HG03196 (cell line): ENCODE measurements around the gene SLX4.
"Not testable (repeated sequence)": the region's sequence is repeated elsewhere in the genome, so short reads cannot be mapped to it uniquely, and the experiment has no call there.

Experiments used
- ATAC-seq: cut with Tn5 transposase; IDR thresholded peaks from one replicate; pipeline ENCODE4 v1.9.1; 2021; ENCODE audit not compliant: unreplicated experiment

Gene SLX4

GRCh38 chr16:3611146-3611975, at the start of gene SLX4:
Gene SLX4 (minus strand): TSS chr16:3611606. CDS start chr16:3608964, 2,642 bp downstream.
- ATAC-seq = peak; percentile 81

- no peak for ATAC-seq
Measured at GRCh38 chr16:3659251-3659650, 47.8 kb upstream of the SLX4 start.

- ATAC-seq = no peak
Measured at GRCh38 chr16:3656491-3657468, 45.4 kb upstream of the SLX4 start.

GRCh38 chr16:3656160-3656490, 44.7 kb upstream of the SLX4 start:
- not testable (repeated sequence) for ATAC-seq

- ATAC-seq = no peak
Measured at GRCh38 chr16:3655396-3656159, 44.2 kb upstream of the SLX4 start.

GRCh38 chr16:3655030-3655395, 43.6 kb upstream of the SLX4 start:
- no peak for ATAC-seq

GRCh38 chr16:3654249-3654991, 43.0 kb upstream of the SLX4 start, which contains the start of gene DNASE1:
Gene DNASE1 (plus strand): TSS chr16:3654691. CDS start chr16:3655374, 683 bp downstream.
- no peak for ATAC-seq

- no peak for ATAC-seq
Measured at GRCh38 chr16:3652373-3653195, 41.2 kb upstream of the SLX4 start.

- no peak for ATAC-seq
Measured at GRCh38 chr16:3651461-3652372, 40.3 kb upstream of the SLX4 start.

GRCh38 chr16:3650631-3651265, 39.3 kb upstream of the SLX4 start:
- no peak for ATAC-seq

- no peak for ATAC-seq
Measured at GRCh38 chr16:3646348-3646920, 35.0 kb upstream of the SLX4 start.

GRCh38 chr16:3645504-3646347, 34.3 kb upstream of the SLX4 start:
- ATAC-seq = no peak

- ATAC-seq = no peak
Measured at GRCh38 chr16:3645108-3645503, 33.7 kb upstream of the SLX4 start.

- ATAC-seq = no peak
Measured at GRCh38 chr16:3643095-3643730, 31.8 kb upstream of the SLX4 start.

- ATAC-seq = no peak
Measured at GRCh38 chr16:3642397-3643094, 31.1 kb upstream of the SLX4 start.
